Bone marrow (tissue), 2 donors: ENCODE data around the gene CTIF.

ENCODE experiments used
- DNase-seq, 2 donors: peaks; one replicate each; lab custom pipeline; 2025; lab: John Stamatoyannopoulos, UW

Gene CTIF

GRCh38 chr18:48776156-48776555, 237.3 kb downstream of the CTIF start:
- no peak for DNase-seq

- DNase-seq: no peak
Measured at GRCh38 chr18:48776641-48777025, 237.8 kb downstream of the CTIF start.

GRCh38 chr18:48777026-48777743, 238.4 kb downstream of the CTIF start:
- DNase-seq: peak in 1 of 2 donors; percentile 17

- no peak for DNase-seq
Measured at GRCh38 chr18:48777744-48778116, 238.9 kb downstream of the CTIF start.

GRCh38 chr18:48778344-48779011, 239.6 kb downstream of the CTIF start:
- no peak for DNase-seq

- DNase-seq: no peak
Measured at GRCh38 chr18:48779462-48779861, 240.6 kb downstream of the CTIF start.

GRCh38 chr18:48780201-48780912, 241.5 kb downstream of the CTIF start:
- no peak for DNase-seq

GRCh38 chr18:48780913-48781162, 242.0 kb downstream of the CTIF start:
- DNase-seq: no peak

- peak; percentile 12 to 72 for DNase-seq
Measured at GRCh38 chr18:48781163-48781987, 242.5 kb downstream of the CTIF start.

GRCh38 chr18:48781988-48782363, 243.1 kb downstream of the CTIF start:
- no peak for DNase-seq

GRCh38 chr18:48782381-48782861, 243.6 kb downstream of the CTIF start:
- no peak for DNase-seq

- no peak for DNase-seq
Measured at GRCh38 chr18:48783616-48784520, 245.0 kb downstream of the CTIF start.

GRCh38 chr18:48784656-48785055, 245.8 kb downstream of the CTIF start:
- no peak for DNase-seq

- peak in 1 of 2 donors; percentile 8 for DNase-seq
Measured at GRCh38 chr18:48785091-48785614, 246.3 kb downstream of the CTIF start.

- DNase-seq: no peak
Measured at GRCh38 chr18:48785736-48786454, 247.1 kb downstream of the CTIF start.

GRCh38 chr18:48786455-48787202, 247.8 kb downstream of the CTIF start:
- no peak for DNase-seq

- DNase-seq: no peak
Measured at GRCh38 chr18:48787203-48788151, 248.6 kb downstream of the CTIF start.

GRCh38 chr18:48788373-48788772, 249.5 kb downstream of the CTIF start:
- no peak for DNase-seq
